ENCODE data around the gene ADD1.

ADD1 gene, protein sequence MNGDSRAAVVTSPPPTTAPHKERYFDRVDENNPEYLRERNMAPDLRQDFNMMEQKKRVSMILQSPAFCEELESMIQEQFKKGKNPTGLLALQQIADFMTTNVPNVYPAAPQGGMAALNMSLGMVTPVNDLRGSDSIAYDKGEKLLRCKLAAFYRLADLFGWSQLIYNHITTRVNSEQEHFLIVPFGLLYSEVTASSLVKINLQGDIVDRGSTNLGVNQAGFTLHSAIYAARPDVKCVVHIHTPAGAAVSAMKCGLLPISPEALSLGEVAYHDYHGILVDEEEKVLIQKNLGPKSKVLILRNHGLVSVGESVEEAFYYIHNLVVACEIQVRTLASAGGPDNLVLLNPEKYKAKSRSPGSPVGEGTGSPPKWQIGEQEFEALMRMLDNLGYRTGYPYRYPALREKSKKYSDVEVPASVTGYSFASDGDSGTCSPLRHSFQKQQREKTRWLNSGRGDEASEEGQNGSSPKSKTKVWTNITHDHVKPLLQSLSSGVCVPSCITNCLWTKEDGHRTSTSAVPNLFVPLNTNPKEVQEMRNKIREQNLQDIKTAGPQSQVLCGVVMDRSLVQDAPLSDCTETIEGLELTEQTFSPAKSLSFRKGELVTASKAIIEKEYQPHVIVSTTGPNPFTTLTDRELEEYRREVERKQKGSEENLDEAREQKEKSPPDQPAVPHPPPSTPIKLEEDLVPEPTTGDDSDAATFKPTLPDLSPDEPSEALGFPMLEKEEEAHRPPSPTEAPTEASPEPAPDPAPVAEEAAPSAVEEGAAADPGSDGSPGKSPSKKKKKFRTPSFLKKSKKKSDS

DNA sequence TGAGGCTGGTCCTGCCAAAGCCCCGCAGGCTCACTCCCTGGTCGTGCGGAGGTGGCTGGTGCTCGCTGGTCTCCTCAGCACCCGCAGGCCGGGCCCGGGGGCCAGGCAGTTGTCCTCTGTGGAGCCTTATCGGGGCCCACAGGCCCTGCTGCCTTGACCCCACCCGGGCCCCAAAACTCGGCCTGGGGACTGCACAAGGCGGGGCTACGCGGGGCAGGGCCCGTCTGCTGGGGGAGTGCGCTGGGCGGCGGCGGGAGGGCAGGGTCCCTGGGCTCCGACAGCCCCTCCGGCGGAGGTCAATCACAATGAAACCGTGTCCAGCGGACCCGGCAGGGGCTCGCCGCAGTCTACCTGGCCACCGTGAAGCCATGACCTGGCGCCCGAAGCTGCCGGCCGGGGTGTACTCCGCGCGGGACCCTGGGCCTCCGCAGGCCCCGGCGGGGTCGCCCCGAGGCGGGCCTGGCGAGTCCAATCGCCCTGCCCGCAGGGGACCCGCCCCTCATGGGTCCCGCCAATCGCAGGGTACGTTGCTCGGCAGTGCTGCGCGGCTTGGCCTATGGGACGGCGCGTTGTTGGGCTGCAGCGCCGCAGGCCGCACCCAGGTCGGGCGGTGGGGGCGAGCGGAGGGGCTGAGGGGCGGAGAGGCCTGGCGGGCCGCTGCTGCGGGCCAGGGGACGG lies at the start of gene ADD1:
Gene ADD1, plus strand, starts transcription at position 582 of the 678 bp plus-strand sequence. CDS start 32,072 bp downstream, outside the sequence.
- in situ Hi-C loops (cut with MboI; ENCODE audit: low sequenced_read_pairs): no loop called here

DNA sequence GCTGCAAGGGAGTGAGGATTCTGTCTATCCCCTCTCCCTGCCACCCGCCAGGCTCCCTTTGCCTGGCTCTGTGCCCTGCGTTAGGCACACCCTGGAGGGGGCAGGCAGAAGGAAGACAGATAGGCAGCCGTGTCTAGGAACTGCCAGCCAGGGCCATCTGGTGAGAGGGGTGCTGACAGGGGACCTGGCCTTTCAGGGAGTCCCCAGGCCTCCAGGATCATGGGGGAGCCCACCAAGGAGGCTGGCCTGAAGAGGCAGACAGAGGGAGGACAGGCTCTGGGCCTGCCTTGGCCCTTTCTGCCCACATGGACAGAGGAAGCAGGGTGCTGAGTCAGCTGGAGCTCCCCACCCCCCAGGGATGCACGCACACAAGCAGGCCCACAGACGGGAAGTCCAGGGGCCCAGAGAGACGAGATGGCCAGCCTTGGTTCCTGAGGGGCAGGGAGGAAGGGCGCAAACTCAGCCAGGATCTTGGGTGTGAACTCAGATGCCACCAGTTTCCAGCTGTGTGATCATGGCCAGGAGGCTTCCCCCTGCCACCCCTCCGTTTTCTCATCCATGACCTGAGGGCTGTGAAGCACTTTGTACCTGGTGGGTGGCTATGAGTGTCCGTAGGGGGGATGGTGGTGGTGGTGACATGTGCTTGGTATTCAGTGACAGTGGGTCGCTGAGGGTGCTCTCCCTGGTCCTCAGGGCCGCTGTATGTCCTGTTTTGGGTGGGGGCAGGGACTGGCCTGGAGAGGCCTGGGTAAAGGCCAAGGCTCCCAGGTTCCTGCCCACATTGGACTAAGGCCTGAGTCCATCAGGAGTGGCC lies 49.0 kb upstream of the ADD1 start:
- in situ Hi-C loops (cut with MboI; ENCODE audit: low sequenced_read_pairs): no loop called here

DNA sequence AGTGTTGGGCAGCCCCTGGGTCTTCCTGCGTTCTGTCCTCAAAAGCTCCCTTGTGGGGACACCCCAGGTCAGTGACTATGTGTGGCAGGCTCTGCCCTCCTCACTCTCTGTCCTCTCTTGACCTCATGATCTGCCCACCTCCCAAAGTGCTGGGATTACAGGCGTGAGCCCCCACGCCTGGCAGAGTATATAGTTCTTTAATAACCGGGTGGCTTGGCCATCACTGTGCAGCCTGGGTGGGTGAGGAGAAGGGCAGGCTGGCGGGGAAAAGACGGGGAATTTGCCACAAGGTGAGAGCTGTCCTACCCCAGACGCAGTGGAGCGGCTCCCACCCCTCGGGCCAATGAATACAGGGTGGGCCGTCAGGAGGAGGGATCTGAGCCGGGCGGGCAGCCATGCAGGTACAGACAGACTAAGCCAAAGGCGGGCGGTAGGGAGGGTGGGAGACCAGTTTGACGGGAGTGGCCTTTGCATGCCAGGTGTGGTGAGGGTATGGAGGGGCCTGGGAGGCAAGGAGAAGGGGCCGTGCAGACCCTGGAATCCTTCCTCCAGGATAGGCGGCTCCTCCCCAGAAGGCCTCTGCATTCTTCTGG lies 48.2 kb upstream of the ADD1 start:
- in situ Hi-C loops (cut with MboI; ENCODE audit: low sequenced_read_pairs): no loop called here

DNA sequence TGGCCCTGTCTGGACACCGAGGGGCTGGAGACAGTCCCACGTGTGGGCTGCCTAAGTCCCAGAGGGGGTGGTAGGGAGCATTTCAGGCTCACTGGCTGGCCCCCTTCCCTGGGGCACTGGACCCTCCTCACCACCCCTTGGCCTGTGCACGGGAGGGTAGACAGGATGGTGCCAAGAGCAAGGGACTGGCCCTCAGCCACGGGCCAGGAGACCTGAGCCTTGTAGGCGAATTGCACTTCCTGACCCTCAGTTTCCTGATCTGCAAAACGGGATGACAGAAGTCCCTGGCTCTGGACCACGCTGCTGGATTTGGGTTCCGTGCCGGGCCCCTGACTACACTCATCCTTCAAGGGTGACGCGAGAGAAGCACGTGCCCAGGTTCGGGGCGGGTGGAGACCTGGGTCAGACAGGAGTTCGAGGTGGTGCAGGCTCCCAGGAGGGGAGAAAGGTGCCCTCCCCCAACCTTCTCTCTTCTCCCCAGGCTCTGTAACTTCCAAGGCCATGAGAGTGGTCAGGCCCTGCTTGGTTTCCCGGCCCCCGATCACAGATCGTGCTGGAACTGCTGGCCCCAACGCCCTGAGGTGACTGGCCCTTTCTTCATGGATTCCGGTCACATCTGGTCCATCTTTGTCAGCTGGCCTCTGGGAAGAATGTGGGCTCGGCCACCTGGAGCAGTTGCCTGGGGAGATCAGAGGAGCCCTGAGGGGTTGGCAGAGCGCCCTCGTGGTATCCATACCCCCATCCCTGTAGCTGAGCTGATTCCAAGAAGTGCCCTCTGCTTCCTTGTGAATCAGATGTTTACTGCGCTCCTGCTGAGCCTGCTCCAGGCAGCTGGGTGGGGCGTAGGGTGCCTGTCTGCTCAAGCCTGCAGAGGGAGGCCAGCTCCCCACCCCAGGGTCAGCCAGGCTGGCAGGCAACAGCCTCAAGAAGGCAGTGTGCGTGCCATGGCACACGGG lies 47.5 kb upstream of the ADD1 start:
- in situ Hi-C loops (cut with MboI; ENCODE audit: low sequenced_read_pairs): no loop called here

DNA sequence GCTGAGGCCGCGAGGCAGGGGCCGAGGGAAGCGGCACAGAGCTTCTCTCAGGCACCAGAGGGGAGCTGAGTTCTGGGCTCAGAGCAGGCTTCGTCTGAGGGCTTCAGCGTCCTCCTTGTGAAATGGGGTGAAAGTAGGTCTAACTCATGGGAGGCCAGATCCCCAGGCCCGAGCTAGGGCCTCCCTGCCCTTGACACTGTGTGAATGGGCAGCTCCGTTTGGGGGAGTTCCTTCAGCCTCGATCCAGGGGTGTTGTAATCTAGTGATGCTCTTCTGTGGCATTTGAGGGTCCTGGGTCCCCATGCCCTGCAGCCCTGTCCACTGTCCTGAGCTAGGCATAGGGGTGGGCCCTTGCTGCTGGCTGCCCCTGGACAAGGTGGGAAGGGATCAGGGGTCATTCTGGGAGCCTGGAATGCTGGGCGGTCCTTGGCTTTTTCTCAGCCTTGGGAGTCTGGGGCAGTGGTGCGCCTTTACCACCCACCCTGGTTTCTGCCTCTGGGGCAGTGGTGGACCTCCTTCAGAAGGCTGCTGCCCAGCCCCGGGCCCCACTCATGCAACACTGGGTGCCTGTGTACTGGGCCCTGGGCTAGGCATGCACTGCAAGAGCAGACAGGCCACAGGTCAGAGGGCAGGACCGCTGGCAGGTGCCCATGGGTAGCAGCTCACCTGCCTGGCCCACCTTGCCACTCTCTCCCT lies 46.6 kb upstream of the ADD1 start:
- in situ Hi-C loops (cut with MboI; ENCODE audit: low sequenced_read_pairs): no loop called here

DNA sequence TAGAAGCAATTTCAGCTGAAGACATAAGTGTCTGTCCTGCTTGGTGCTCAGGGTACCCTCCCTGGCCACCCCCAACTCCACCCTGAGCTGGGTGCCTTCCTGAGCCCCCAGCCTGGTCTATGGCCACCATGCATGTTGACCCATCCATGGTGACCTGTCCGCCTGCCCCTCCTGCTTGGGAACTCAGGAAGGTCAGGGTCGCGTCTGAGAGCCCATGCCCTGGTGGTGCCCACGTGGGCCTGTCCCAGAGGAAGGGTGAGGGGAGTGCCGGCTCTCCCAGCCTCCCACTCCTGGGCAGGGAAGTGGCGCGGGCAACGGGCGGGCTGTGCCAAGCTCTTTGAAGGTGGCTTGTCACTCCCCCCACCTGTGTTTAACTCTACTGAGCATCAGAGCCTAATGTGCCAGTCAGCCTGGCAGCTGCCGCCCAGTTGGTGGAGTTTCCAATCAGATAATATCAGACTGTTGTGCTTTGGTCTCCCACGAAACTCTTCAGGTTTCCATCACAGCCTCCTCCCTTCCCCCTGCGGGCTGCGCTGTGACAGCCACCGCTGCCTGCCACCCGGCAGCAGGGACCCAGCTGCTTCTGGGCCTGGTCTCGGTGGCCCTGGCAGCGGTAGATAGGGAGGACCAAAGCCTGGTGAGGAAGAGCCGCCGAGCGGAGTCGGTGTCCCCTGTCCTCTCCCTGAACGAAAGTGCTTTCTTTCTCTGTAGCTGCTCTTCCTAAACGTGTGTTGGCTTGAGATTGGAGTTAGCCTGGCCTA lies 45.9 kb upstream of the ADD1 start:
- in situ Hi-C loops (cut with MboI; ENCODE audit: low sequenced_read_pairs): no loop called here

DNA sequence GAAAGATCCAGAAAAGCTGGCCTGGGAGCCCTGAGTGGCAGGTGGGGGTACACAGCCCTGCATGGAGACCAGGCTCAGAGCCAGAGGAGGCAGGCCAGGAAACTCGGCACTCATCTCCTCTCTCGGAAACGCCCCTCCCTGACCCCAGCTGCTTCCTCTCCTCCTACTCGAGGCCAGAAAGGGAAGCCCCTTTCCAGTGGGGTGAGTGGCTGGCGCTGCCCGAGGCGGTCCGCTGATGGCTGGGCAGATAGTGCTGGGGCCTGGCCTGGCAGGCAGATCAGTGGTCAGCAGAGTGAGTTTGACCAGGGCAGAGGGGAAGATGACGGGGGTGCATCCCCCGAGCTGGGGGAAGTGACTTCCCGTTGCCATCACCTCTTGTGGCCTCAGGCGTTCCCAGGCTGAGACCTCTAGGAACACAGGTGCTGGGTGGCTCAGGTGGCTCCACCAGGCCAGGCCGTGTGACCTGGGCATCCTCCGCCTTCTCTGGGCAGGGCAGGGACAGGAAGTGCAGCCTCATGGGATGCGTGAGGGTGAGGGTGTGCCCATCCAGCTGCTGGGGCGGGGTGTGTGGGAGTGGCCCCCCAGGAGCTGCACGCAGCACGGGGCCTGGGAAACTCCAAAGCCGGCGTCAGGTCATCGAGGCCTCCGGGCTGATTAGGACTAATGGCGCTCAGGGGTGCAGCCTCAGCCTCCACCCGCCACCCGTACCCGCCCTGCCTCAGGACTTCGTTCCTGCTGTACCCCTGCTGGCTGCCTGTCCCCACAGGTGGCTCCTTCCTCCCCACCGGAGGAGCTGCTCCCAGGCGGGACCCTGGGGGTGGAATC lies 45.0 kb upstream of the ADD1 start:
- in situ Hi-C loops (cut with MboI; ENCODE audit: low sequenced_read_pairs): no loop called here

DNA sequence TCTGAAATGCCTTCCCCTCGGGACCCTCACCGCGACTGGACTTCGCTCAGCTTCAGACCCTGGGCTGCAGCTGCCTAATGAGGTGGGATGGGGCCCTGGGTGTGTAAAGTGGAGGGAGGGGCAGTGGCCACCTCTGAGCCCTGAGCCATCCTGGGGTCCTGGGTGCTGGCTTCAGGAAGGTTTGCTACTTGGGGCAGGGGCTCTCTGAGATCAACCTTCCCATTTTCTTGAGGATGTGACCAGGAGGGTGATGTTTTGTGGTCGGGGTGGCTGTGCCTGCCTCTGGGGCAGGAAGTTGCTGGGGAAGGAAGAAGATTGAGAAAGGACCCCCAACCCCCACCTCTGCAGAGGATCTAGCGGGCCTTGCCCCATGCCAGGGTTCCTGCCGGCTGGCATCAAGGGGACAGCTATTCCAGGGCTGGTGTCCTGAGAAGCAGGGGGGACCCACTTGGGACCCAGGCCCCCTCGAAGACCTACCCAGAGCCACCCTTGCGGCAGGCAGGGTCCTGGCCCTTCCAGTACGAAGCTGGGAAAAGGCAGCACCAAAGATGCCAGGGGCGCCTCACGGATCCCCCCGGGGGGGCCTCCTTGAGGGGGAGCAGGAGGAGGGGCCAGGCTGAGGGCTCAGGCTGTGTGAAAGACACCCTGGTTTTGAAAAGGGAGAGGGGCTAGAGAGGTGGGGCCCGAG lies 44.3 kb upstream of the ADD1 start:
- in situ Hi-C loops (cut with MboI; ENCODE audit: low sequenced_read_pairs): no loop called here

DNA sequence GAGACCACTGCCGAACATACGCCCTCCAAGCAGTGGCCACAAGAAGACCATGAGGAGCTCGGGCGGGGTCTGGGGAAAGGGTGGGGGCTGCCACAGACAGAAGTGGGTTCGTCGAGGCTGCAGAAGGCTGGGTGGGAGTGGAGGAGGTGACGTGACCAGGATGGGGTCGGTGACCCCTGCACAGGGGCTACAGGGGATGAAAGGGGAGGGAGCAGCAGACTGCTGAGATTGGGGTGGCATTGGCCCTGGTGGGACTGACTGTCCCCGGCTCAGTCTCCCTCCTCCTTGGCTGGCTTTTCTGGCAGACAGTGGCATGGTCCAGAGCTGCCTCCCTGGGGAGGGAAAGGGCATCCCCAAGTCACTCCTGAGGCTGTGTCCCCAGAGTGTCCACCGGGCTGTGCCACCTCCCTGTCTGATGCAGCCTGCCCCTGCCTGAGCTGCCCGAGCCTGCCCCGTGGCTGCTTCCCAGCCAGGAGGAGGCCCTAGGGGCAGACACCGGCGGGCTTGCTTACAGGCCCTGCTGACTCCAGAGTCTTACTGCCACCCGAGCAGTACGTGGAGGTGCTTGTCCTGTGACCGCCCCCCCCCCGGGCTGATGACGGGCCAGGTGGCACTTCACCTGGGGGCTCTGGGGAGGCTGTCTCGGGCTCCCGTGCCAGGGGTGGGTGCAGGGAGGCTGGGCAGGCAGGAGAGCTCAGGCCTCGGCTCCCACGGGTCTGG lies 43.5 kb upstream of the ADD1 start:
- in situ Hi-C loops (cut with MboI; ENCODE audit: low sequenced_read_pairs): no loop called here

DNA sequence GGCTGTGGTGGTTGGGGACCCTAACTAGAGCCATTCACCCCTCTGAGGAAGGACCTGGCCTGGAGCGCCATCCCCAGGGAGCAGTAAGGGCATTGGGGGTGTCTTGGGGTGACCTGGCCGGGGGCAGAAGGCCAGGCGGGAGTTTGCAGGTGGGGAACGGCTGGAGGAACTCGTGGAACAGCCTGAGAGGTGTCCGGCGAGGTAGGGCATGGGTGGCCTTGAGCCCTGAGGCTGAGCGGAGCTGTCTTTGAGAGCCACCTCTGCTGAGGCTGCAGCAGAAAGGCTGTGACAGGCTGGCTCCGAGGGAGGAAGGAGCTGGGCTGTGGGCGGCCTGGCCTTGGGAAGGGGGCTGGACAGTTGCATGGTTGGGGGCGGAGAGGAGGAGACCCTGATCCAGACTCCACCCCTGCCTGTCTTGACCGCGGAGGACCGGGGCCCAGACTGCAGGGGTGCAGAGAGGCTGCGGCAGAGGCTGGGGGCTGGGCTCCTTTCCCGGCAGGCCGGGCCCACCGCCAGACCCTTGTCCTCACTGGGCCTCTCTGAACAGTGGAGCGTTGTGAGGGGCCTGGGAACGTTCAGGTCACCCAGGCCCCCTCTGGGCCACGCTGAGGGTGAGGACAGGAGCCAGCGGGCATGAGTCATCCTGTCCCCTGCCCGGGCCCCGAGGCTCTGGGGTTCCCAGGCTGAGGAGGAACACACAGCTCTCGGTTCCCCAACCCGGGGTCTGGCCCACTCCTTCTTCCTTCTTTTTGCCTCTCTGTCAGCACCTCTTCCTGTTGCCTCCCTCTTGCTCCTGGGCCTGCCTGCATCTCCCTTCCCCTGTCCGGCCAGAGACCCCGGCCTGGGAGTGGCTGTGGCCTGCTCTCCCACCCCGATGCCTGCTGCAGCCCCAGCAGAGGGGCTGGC lies 42.7 kb upstream of the ADD1 start:
- in situ Hi-C loops (cut with MboI; ENCODE audit: low sequenced_read_pairs): no loop called here

DNA sequence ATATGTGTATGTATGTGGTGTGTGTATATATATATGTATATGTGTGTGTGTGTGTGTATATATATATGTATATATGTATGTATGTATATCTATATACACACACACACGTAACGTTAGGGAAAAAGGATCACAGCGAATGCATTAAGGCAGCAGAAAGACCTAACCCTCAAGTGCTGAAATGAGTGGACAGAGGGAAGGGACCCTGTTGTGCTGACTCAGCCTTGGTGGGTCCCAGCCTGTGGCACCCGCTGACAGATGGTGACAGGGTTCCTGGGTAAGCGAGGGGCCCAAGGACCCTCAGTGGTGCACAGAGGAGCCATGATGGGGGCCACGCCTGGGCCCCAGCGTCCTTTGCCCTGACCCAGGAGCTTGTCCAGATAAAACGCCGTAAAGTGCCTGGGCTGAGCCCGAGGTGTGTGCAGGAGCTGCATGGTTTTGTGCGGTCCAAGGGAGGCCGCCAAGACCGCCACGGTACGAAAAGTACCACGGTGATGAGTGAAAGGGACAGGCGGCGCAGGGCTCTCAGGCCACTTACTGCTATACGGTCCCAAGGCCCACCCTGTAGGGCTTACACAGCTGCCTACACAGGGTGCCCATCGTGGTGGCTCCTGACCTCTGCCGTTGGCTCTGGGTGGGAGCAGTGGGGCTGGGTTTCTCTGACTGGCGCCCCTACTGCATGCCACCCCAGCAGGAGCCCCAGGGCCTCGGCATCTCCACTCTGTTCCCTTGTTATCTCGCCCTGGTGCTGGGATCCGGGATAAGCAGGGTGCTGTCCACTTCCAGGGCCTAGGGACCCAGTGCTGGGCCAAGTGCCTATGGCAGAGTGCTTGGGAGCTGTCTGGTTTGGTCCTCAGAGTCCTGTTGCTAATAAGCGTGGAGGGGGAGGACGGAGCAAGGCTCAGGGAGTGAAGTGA lies 40.8 kb upstream of the ADD1 start:
- in situ Hi-C loops (cut with MboI; ENCODE audit: low sequenced_read_pairs): no loop called here

DNA sequence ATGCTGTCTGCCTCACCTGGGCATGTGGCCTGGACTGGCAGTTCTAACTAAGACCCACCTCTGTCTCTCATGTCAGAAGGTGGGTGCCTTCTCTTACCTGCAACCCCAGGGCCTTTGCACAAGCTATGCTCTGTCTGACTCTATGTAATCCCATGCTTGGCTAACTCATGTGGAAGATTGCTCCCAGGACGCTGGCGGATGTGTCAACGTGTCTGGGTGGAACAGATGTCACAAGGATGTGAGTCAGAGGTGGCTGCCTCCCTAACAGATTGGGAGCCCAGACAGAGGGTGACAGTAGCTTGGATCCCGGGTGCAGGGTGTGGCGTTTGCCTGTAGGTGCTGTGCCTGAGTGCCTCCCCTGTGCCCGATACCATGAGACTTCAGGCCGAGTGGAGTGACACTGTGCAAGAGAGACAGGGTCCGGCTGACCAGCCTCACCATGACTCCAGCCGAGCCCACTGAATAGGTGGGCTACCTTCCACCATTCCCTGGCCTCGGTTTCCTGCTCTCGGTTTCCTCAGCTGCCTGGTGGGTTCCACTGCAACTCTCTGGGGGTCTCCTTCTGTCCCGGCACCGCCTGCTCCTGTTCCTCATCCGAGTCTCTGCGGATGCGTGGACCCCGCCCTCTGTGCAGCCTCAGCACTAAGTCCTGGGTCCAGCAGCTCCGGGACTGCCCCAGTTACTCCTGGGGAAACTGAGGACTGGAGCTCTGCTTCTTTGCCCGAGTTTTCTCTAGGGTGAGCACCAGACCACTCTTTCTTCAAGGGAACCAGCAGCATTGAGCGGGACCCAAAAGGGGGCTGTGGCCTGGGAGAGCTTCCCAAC lies 39.8 kb upstream of the ADD1 start:
- in situ Hi-C loops (cut with MboI; ENCODE audit: low sequenced_read_pairs): no loop called here

DNA sequence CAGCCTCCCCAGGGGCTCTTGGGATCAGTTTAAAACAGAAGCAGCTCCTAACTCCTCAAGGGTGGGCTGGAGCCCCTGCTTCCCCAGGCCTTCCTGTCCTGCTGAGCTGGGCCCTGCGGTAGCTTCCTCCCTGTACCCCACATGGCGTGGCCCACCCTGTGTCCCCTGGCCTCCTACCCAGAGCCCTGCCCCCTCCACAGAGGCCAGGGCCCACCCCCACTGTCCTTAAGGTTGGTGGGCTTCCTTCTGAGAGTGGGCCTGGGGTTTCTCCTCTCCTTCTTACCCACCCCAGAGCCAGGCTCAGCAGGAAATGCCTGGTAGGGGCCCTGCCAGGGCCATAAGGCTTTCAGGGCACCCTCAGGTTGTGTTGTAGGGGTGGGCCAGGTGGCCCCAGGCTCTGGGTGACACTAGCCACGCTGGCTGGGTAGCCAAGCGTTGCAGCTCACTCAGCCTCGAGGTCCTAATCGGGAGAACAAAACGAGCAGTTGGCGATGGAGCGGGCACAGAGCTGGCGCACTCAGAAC lies 39.1 kb upstream of the ADD1 start:
- in situ Hi-C loops (cut with MboI; ENCODE audit: low sequenced_read_pairs): no loop called here
